Endothelial cell of umbilical vein (primary cell): ENCODE data around the gene TNNT3. TPM values are rescaled to one million over a fixed set of nuclear protein-coding genes. Genes with fewer than 3 reads are reported as not detected.

Experiments
- BruUV-seq: library from RNA; stranded (reverse); fragments of 400-500 nt; replicated peaks from 2 replicates; lab custom pipeline; 2021; lab: Mats Ljungman, UMichigan
- CTCF ChIA-PET: fragments of 300-600, 350-600 bp; sonication (Branson Sonifier 250); formaldehyde crosslinking; loops from one replicate; lab custom pipeline; 2021; ENCODE audit warnings: antibody characterized with exemption, inconsistent platforms; lab: Charles Lee
- POLR2A ChIA-PET: fragments of 300-600, 350-600 bp; sonication (Branson Sonifier 250); formaldehyde crosslinking; loops from one replicate; lab custom pipeline; 2021; ENCODE audit warnings: antibody characterized with exemption, inconsistent platforms; lab: Charles Lee
- DNase-seq: peaks from one replicate; pipeline ENCODE4 v3.0.0-alpha.2; 2011; ENCODE audit warnings: low read depth, low spot score
- FAIRE-seq: peaks from 2 replicates; lab custom pipeline; 2011; peaks lifted over from hg19 to GRCh38; lab: Jason Lieb, UNC
- H2AFZ ChIP-seq: 2 replicates; pipeline ENCODE4 v1.6.0; 2012; ENCODE audit warnings: low read depth, low read length, control low read depth, inconsistent platforms
- H3K27ac ChIP-seq: 2 replicates; pipeline ENCODE4 v1.5.1; 2011; ENCODE audit warnings: low read depth, mild to moderate bottlenecking, control low read depth, low read length, moderate library complexity; ENCODE audit not compliant: insufficient read depth
- H3K27me3 ChIP-seq, 2 experiments: 2 replicates each; pipeline versions ENCODE4 v1.6.0 to v1.6.1; 2011; ENCODE audit warnings: low read length in 2 of 2, mixed read lengths in 1 of 2; ENCODE audit not compliant: control insufficient read depth in 2 of 2, insufficient read depth in 2 of 2
- H3K36me3 ChIP-seq, 2 experiments: 2 replicates in 1 of 2; 3 replicates in 1 of 2; pipeline ENCODE4 v1.5.1; 2011; ENCODE audit warnings: low read length in 2 of 2, mild to moderate bottlenecking in 1 of 2, moderate library complexity in 1 of 2; ENCODE audit not compliant: control insufficient read depth in 2 of 2, insufficient read depth in 2 of 2; ENCODE audit errors: extremely low read depth in 1 of 2
- H3K4me1 ChIP-seq: 3 replicates; pipeline ENCODE4 v1.5.1; 2011; ENCODE audit warnings: mild to moderate bottlenecking, low read length; ENCODE audit not compliant: control insufficient read depth, insufficient read depth; ENCODE audit errors: extremely low read depth
- H3K4me2 ChIP-seq: 2 replicates; pipeline ENCODE4 v1.6.1; 2011; ENCODE audit warnings: low read length, control low read depth, mixed read lengths; ENCODE audit not compliant: insufficient read depth
- H3K4me3 ChIP-seq, 3 experiments: fragments of 200-600 bp in 1 of 3; sonication (generic), shearing (Covaris generic) in 1 of 3; replicated peaks in 1 of 3; 2 replicates each; pipeline ENCODE4 v1.5.1; 2011 to 2016; ENCODE audit warnings: control low read depth in 3 of 3, low read length in 3 of 3, mild to moderate bottlenecking in 2 of 3, inconsistent platforms in 1 of 3, low read depth in 1 of 3, moderate library complexity in 1 of 3; ENCODE audit not compliant: insufficient read depth in 1 of 3
- H3K79me2 ChIP-seq: 2 replicates; pipeline ENCODE4 v1.6.0; 2012; ENCODE audit warnings: low read length, inconsistent platforms; ENCODE audit not compliant: control insufficient read depth, insufficient read depth
- H3K9ac ChIP-seq: replicated peaks from 2 replicates; pipeline ENCODE3; 2011; ENCODE audit warnings: low read length, control low read depth; ENCODE audit not compliant: insufficient read depth; ENCODE audit errors: extremely low read depth
- H3K9me1 ChIP-seq: replicated peaks from 3 replicates; pipeline ENCODE4 v1.6.0; 2011; ENCODE audit warnings: mild to moderate bottlenecking, low read length; ENCODE audit not compliant: control insufficient read depth, insufficient read depth; ENCODE audit errors: extremely low read depth
- H3K9me3 ChIP-seq: replicated peaks from 2 replicates; pipeline ENCODE4 v1.5.1; 2012; ENCODE audit warnings: low read length, inconsistent platforms; ENCODE audit not compliant: control insufficient read depth, insufficient read depth
- H4K20me1 ChIP-seq: replicated peaks from 2 replicates; pipeline ENCODE3; 2011; ENCODE audit warnings: mild to moderate bottlenecking, low read length; ENCODE audit not compliant: control insufficient read depth, insufficient read depth; ENCODE audit errors: extremely low read depth
- CTCF ChIP-seq, 2 donors: IDR thresholded peaks; 1 replicate in 1 of 2; 2 replicates in 1 of 2; pipeline ENCODE4 v1.5.1; 2011; ENCODE audit warnings: low read length in 2 of 2, mild to moderate bottlenecking in 2 of 2, moderate library complexity in 2 of 2, control low read depth in 1 of 2, inconsistent platforms in 1 of 2, low read depth in 1 of 2; ENCODE audit not compliant: insufficient read depth in 1 of 2; ENCODE audit errors: extremely low read depth in 1 of 2
- EZH2 ChIP-seq: IDR thresholded peaks from 2 replicates; pipeline ENCODE4 v1.6.1; 2012; ENCODE audit warnings: borderline replicate concordance, low read depth, mild to moderate bottlenecking, moderate library complexity, low read length, inconsistent platforms; ENCODE audit not compliant: severe bottlenecking
- FOS ChIP-seq: IDR thresholded peaks from 2 replicates; pipeline ENCODE4 v1.6.1; 2011; ENCODE audit warnings: mild to moderate bottlenecking, low read length, moderate library complexity, borderline replicate concordance; ENCODE audit not compliant: insufficient read depth
- GATA2 ChIP-seq: IDR thresholded peaks from 2 replicates; pipeline ENCODE4 v1.7.0; 2011; ENCODE audit warnings: low read depth, mild to moderate bottlenecking, moderate library complexity, mixed read lengths, low read length; ENCODE audit not compliant: insufficient read length, insufficient read depth
- JUN ChIP-seq: IDR thresholded peaks from 2 replicates; pipeline ENCODE4 v1.6.1; 2011; ENCODE audit warnings: borderline replicate concordance, low read depth; ENCODE audit not compliant: insufficient read length, insufficient read depth
- MAX ChIP-seq: IDR thresholded peaks from 2 replicates; pipeline ENCODE4 v1.6.1; 2011; ENCODE audit not compliant: insufficient read depth, insufficient read length
- MYC ChIP-seq: IDR thresholded peaks from one replicate; pipeline ENCODE4 v1.6.1; 2011; ENCODE audit warnings: mild to moderate bottlenecking, low read depth, low read length
- POLR2A ChIP-seq: IDR thresholded peaks from 2 replicates; pipeline ENCODE4 v1.6.1; 2012; ENCODE audit warnings: low read depth, mild to moderate bottlenecking, control low read depth, low read length
- dilution Hi-C: fragments of 300-500 bp; cut with MboI; formaldehyde crosslinking; loops from one replicate; pipeline ENCODE4 v1.15.0; 2019; ENCODE audit warnings: low sequenced_read_pairs; ENCODE audit not compliant: extremely low pct_ligation_motif_present
- intact Hi-C: fragments of 100-400 bp; cut with micrococcal nuclease; formaldehyde crosslinking; loops from one replicate; pipeline ENCODE4 v1.10.0; 2022
- polyA plus RNA-seq, 4 experiments: library from polyadenylated mRNA; depleted of rRNA in 3 of 4; stranded (reverse) in 3 of 4; unstranded in 1 of 4; fragments of >200 nt; gene quantifications; 2 replicates each; pipeline versions ENCODE4 v1.2.1 to v1.2.3, GENCODE V29; 2011 to 2012; ENCODE audit warnings: missing spikeins in 1 of 4
- total RNA-seq: library from RNA; stranded (reverse); gene quantifications from 2 replicates; pipeline ENCODE4 v1.2.3, GENCODE V29; 2021

Gene TNNT3
- total and polyA plus RNA-seq, 2 donors (not counting 3 experiments of a cell fraction or from before 2014, with no cell fraction given): not detected

GRCh38 chr11:1949302-1949701 is 29.8 kb downstream of the TNNT3 start:
- CTCF ChIA-PET: interaction anchor here (0.9 to 8.4 kb wide), 9 partner anchors 15 to 297 kb away, joined by 3 to 102 read pairs (median 13); no protein-coding TSS in a partner anchor
- Histone ChIP-seq H3K4me1 (no peaks in the 10 kb centered on the region), H3K4me3 (no peak overlapping the region), H3K79me2 (no peaks in the 10 kb centered on the region), H3K9ac (no peak overlapping the region), H3K27me3 (no peaks in the 10 kb centered on the region), H4K20me1 (no peaks in the 10 kb centered on the region), H3K9me3 (no peaks in the 10 kb centered on the region), H3K27ac (no peak overlapping the region), H2AFZ (no peak overlapping the region), H3K36me3 (no peaks in the 10 kb centered on the region), H3K4me2 (no peak overlapping the region), H3K9me1 (no peaks in the 10 kb centered on the region)
- FAIRE-seq (no peak), DNase-seq (no peak)
- dilution Hi-C loops: no loop called here
- POLR2A ChIA-PET: no interaction called here
- no peak for TF ChIP-seq FOS
- TF ChIP-seq CTCF (IDR thresholded peaks at IDR 0.05; ENCODE audit: extremely low read depth in 1 of 2, insufficient read depth in 1 of 2, low read depth in 1 of 2, low read length in 2 of 2): no peak
- no peak for TF ChIP-seq EZH2
- no peak for TF ChIP-seq MYC
- TF ChIP-seq MAX: no peak
- no peak for TF ChIP-seq JUN
- no peak for TF ChIP-seq GATA2
- no peak for TF ChIP-seq POLR2A
- BruUV-seq: no TSS peak
- intact Hi-C loops: no loop called here
